Bronchial epithelial cell (primary cell): Measurements from ENCODE around the gene ZNF467. TPM values are rescaled to one million over a fixed set of nuclear protein-coding genes. Genes with fewer than 3 reads are reported as not detected.
A peak's percentile ranks its signal among the peaks of the same experiment; 100 is the strongest.

ENCODE experiments used
- DNase-seq: peaks from one replicate; pipeline ENCODE4 v3.0.0-alpha.2; 2010; ENCODE audit warnings: low read depth
- FAIRE-seq: peaks from 2 replicates; lab custom pipeline; 2011; peaks lifted over from hg19 to GRCh38; lab: Jason Lieb, UNC
- H3K27me3 ChIP-seq: 2 replicates; pipeline ENCODE4 v1.5.1; 2011; ENCODE audit warnings: low read length; ENCODE audit not compliant: control insufficient read depth, insufficient read depth
- H3K36me3 ChIP-seq: 2 replicates; pipeline ENCODE4 v1.5.1; 2011; ENCODE audit warnings: low read length; ENCODE audit not compliant: control insufficient read depth, insufficient read depth
- H3K4me3 ChIP-seq: 2 replicates; pipeline ENCODE4 v1.5.1; 2011; ENCODE audit warnings: mild to moderate bottlenecking, low read depth, low read length, control low read depth
- CTCF ChIP-seq: IDR thresholded peaks from 2 replicates; pipeline ENCODE4 v1.5.1; 2011; ENCODE audit warnings: mild to moderate bottlenecking, moderate library complexity, low read length, control low read depth, inconsistent platforms; ENCODE audit not compliant: insufficient read depth, severe bottlenecking
- total RNA-seq: library from RNA; depleted of rRNA; stranded (reverse); fragments of >200 nt; gene quantifications from 2 replicates; pipeline ENCODE4 v1.2.1, GENCODE V29; 2014

The ZNF467 gene
- total RNA-seq, 1 donor from 2014 or later, result 0.26 TPM

GRCh38 chr7:149715476-149715875, 57.9 kb downstream of the ZNF467 start:
- Histone ChIP-seq H3K4me3 (peak overlapping the region; percentile 58), H3K36me3 (peaks cover 1% of the 10 kb centered on the region), H3K27me3 (no peaks in the 10 kb centered on the region)
- TF ChIP-seq CTCF, result no peak
- FAIRE-seq (no peak), DNase-seq (no peak)

- H3K27me3 ChIP-seq, result no peaks in the 10 kb centered on the region
- no peaks in the 10 kb centered on the region for H3K36me3 ChIP-seq
- no peak for FAIRE-seq
- no peak for TF ChIP-seq CTCF
- peak overlapping the region; percentile 58 for H3K4me3 ChIP-seq
- no peak for DNase-seq
Measured at GRCh38 chr7:149714910-149715471, 58.4 kb downstream of the ZNF467 start.

Other genes with a start within 250 kb of the ZNF467 start
- gene ZNF862, start 64.8 kb upstream of the ZNF467 start, total RNA-seq, result 5.0 and 8.7 TPM in 2 replicates
- gene ATP6V0E2, start 100.4 kb upstream of the ZNF467 start, total RNA-seq, result 1.6 and 2.6 TPM in 2 replicates